ENCODE measurements around the gene SHOC2. TPM values are rescaled to one million over a fixed set of nuclear protein-coding genes. Genes with fewer than 3 reads are reported as not detected.

The SHOC2 gene
- total RNA-seq, 1 experiment from 2014 or later, result 17.5 TPM

GRCh38 chr10:110973400-110973799 is 54.0 kb downstream of the SHOC2 start:
- no peak overlapping the region for H3K4me3 ChIP-seq (ENCODE audit: insufficient read depth, low read depth, low read length)
- no peak for DNase-seq
- no peaks in the 10 kb centered on the region for H3K27me3 ChIP-seq (ENCODE audit: control insufficient read depth, insufficient read depth, low read length)
- H3K36me3 ChIP-seq (replicated peaks; ENCODE audit: control insufficient read depth, insufficient read depth, low read length), result no peaks in the 10 kb centered on the region

GRCh38 chr10:110976577-110976976 is 57.2 kb downstream of the SHOC2 start:
- DNase-seq, result no peak
- Histone ChIP-seq H3K27me3 (ENCODE audit: control insufficient read depth, insufficient read depth, low read length) (no peaks in the 10 kb centered on the region), H3K4me3 (ENCODE audit: insufficient read depth, low read depth, low read length) (no peak overlapping the region), H3K36me3 (replicated peaks; ENCODE audit: control insufficient read depth, insufficient read depth, low read length) (no peaks in the 10 kb centered on the region)

GRCh38 chr10:110977662-110978061 is 58.3 kb downstream of the SHOC2 start:
- H3K27me3 ChIP-seq (ENCODE audit: control insufficient read depth, insufficient read depth, low read length), result no peaks in the 10 kb centered on the region
- DNase-seq, result no peak
- H3K36me3 ChIP-seq (replicated peaks; ENCODE audit: control insufficient read depth, insufficient read depth, low read length), result no peaks in the 10 kb centered on the region
- H3K4me3 ChIP-seq (ENCODE audit: insufficient read depth, low read depth, low read length), result no peak overlapping the region

GRCh38 chr10:110978204-110978603 is 58.8 kb downstream of the SHOC2 start:
- no peak for DNase-seq
- no peaks in the 10 kb centered on the region for H3K36me3 ChIP-seq (replicated peaks; ENCODE audit: control insufficient read depth, insufficient read depth, low read length)
- no peak overlapping the region for H3K4me3 ChIP-seq (ENCODE audit: insufficient read depth, low read depth, low read length)
- H3K27me3 ChIP-seq (ENCODE audit: control insufficient read depth, insufficient read depth, low read length), result no peaks in the 10 kb centered on the region

- no peaks in the 10 kb centered on the region for H3K36me3 ChIP-seq (replicated peaks; ENCODE audit: control insufficient read depth, insufficient read depth, low read length)
- DNase-seq, result no peak
- H3K27me3 ChIP-seq (ENCODE audit: control insufficient read depth, insufficient read depth, low read length), result no peaks in the 10 kb centered on the region
- no peak overlapping the region for H3K4me3 ChIP-seq (ENCODE audit: insufficient read depth, low read depth, low read length)
These were observed 60.2 kb downstream of the SHOC2 start for GRCh38 chr10:110979611-110980010.

- no peak overlapping the region for H3K4me3 ChIP-seq (ENCODE audit: insufficient read depth, low read depth, low read length)
- DNase-seq, result no peak
- no peaks in the 10 kb centered on the region for H3K27me3 ChIP-seq (ENCODE audit: control insufficient read depth, insufficient read depth, low read length)
- H3K36me3 ChIP-seq (replicated peaks; ENCODE audit: control insufficient read depth, insufficient read depth, low read length), result no peaks in the 10 kb centered on the region
These were observed 61.4 kb downstream of the SHOC2 start for GRCh38 chr10:110980807-110981206.

GRCh38 chr10:110983466-110983865 is 64.1 kb downstream of the SHOC2 start:
- DNase-seq, result no peak
- H3K27me3 ChIP-seq (ENCODE audit: control insufficient read depth, insufficient read depth, low read length), result no peaks in the 10 kb centered on the region
- H3K4me3 ChIP-seq (ENCODE audit: insufficient read depth, low read depth, low read length), result no peak overlapping the region
- H3K36me3 ChIP-seq (replicated peaks; ENCODE audit: control insufficient read depth, insufficient read depth, low read length), result no peaks in the 10 kb centered on the region

GRCh38 chr10:110985497-110986275 is 66.3 kb downstream of the SHOC2 start:
- H3K27me3 ChIP-seq (ENCODE audit: control insufficient read depth, insufficient read depth, low read length), result no peaks in the 10 kb centered on the region
- no peak for DNase-seq
- H3K36me3 ChIP-seq (replicated peaks; ENCODE audit: control insufficient read depth, insufficient read depth, low read length), result no peaks in the 10 kb centered on the region
- H3K4me3 ChIP-seq (ENCODE audit: insufficient read depth, low read depth, low read length), result no peak overlapping the region

GRCh38 chr10:110989016-110989415 is 69.6 kb downstream of the SHOC2 start:
- no peak for DNase-seq

GRCh38 chr10:110992006-110992800 is 72.8 kb downstream of the SHOC2 start:
- H3K27me3 ChIP-seq (ENCODE audit: control insufficient read depth, insufficient read depth, low read length), result no peaks in the 10 kb centered on the region
- H3K36me3 ChIP-seq (replicated peaks; ENCODE audit: control insufficient read depth, insufficient read depth, low read length), result no peaks in the 10 kb centered on the region
- no peak overlapping the region for H3K4me3 ChIP-seq (ENCODE audit: insufficient read depth, low read depth, low read length)
- no peak for DNase-seq

More at GRCh38 chr10:110989016-110989415, 69.6 kb downstream of the SHOC2 start:
- Histone ChIP-seq H3K4me3 (ENCODE audit: insufficient read depth, low read depth, low read length) (no peak overlapping the region), H3K36me3 (replicated peaks; ENCODE audit: control insufficient read depth, insufficient read depth, low read length) (no peaks in the 10 kb centered on the region), H3K27me3 (ENCODE audit: control insufficient read depth, insufficient read depth, low read length) (no peaks in the 10 kb centered on the region)

- H3K4me3 ChIP-seq (ENCODE audit: insufficient read depth, low read depth, low read length), result no peak overlapping the region
- no peak for DNase-seq
These were observed 73.8 kb downstream of the SHOC2 start for GRCh38 chr10:110993024-110993693.

GRCh38 chr10:110994406-110995086 is 75.1 kb downstream of the SHOC2 start:
- no peaks in the 10 kb centered on the region for H3K27me3 ChIP-seq (ENCODE audit: control insufficient read depth, insufficient read depth, low read length)

More at GRCh38 chr10:110993024-110993693, 73.8 kb downstream of the SHOC2 start:
- Histone ChIP-seq H3K36me3 (replicated peaks; ENCODE audit: control insufficient read depth, insufficient read depth, low read length) (no peaks in the 10 kb centered on the region), H3K27me3 (ENCODE audit: control insufficient read depth, insufficient read depth, low read length) (no peaks in the 10 kb centered on the region)

GRCh38 chr10:110995301-110995700 is 75.9 kb downstream of the SHOC2 start:
- no peaks in the 10 kb centered on the region for H3K36me3 ChIP-seq (replicated peaks; ENCODE audit: control insufficient read depth, insufficient read depth, low read length)
- no peaks in the 10 kb centered on the region for H3K27me3 ChIP-seq (ENCODE audit: control insufficient read depth, insufficient read depth, low read length)
- no peak overlapping the region for H3K4me3 ChIP-seq (ENCODE audit: insufficient read depth, low read depth, low read length)
- no peak for DNase-seq

More at GRCh38 chr10:110994406-110995086, 75.1 kb downstream of the SHOC2 start:
- no peaks in the 10 kb centered on the region for H3K36me3 ChIP-seq (replicated peaks; ENCODE audit: control insufficient read depth, insufficient read depth, low read length)
- DNase-seq, result no peak
- no peak overlapping the region for H3K4me3 ChIP-seq (ENCODE audit: insufficient read depth, low read depth, low read length)

- DNase-seq, result no peak
- H3K4me3 ChIP-seq (ENCODE audit: insufficient read depth, low read depth, low read length), result no peak overlapping the region
- H3K27me3 ChIP-seq (ENCODE audit: control insufficient read depth, insufficient read depth, low read length), result no peaks in the 10 kb centered on the region
- no peaks in the 10 kb centered on the region for H3K36me3 ChIP-seq (replicated peaks; ENCODE audit: control insufficient read depth, insufficient read depth, low read length)
These were observed 76.9 kb downstream of the SHOC2 start for GRCh38 chr10:110996256-110996655.
